Neural progenitor cell (in vitro differentiated cells): ENCODE data around the gene INA. TPM values are rescaled to one million over a fixed set of nuclear protein-coding genes. Genes with fewer than 3 reads are reported as not detected.

Experiments used
- DNase-seq: peaks from one replicate; pipeline ENCODE4 v3.0.0-alpha.2; 2016; ENCODE audit warnings: low spot score
- H2AFZ ChIP-seq: fragments of 200-600 bp; sonication (generic); replicated peaks from 2 replicates; pipeline ENCODE4 v1.6.1; 2016; ENCODE audit warnings: antibody characterized with exemption
- H3F3A ChIP-seq: fragments of 200-600 bp; sonication (generic); 2 replicates; pipeline ENCODE4 v1.6.1; 2016; ENCODE audit warnings: antibody characterized with exemption, low read depth
- H3K27ac ChIP-seq: fragments of 200-600 bp; sonication (generic); 2 replicates; pipeline ENCODE4 v1.5.1; 2016; ENCODE audit warnings: mild to moderate bottlenecking
- H3K27me3 ChIP-seq: fragments of 200-600 bp; sonication (generic); 2 replicates; pipeline ENCODE4 v1.6.1; 2016; ENCODE audit warnings: mild to moderate bottlenecking, moderate library complexity
- H3K36me3 ChIP-seq: fragments of 200-600 bp; sonication (generic); 2 replicates; pipeline ENCODE4 v1.5.1; 2016
- H3K4me1 ChIP-seq: fragments of 200-600 bp; sonication (generic); 2 replicates; pipeline ENCODE4 v1.6.1; 2016; ENCODE audit warnings: mixed run types
- H3K4me2 ChIP-seq: fragments of 200-600 bp; sonication (generic); 2 replicates; pipeline ENCODE4 v1.6.1; 2016
- H3K4me3 ChIP-seq: fragments of 200-600 bp; sonication (generic); 2 replicates; pipeline ENCODE4 v1.5.1; 2016
- H3K79me2 ChIP-seq: fragments of 200-600 bp; sonication (generic); 2 replicates; pipeline ENCODE4 v1.6.1; 2016; ENCODE audit warnings: low read depth
- H3K9ac ChIP-seq: fragments of 200-600 bp; sonication (generic); 2 replicates; pipeline ENCODE4 v1.6.1; 2016
- H3K9me3 ChIP-seq: fragments of 200-600 bp; sonication (generic); 2 replicates; pipeline ENCODE4 v1.5.1; 2016; ENCODE audit warnings: low read depth
- H4K20me1 ChIP-seq: fragments of 200-600 bp; sonication (generic); 2 replicates; pipeline ENCODE4 v1.6.1; 2016; ENCODE audit warnings: low read depth
- H3K27ac Mint-ChIP-seq: 3 replicates; pipeline ENCODE4 v1.8.0; 2021; ENCODE audit warnings: mixed read lengths
- H3K27me3 Mint-ChIP-seq: 2 replicates; pipeline ENCODE4 v1.8.0; 2022; ENCODE audit warnings: low read depth, mild to moderate bottlenecking, inconsistent platforms, moderate library complexity, mixed read lengths; ENCODE audit not compliant: insufficient read depth
- H3K36me3 Mint-ChIP-seq: 3 replicates; pipeline ENCODE4 v1.8.0; 2021; ENCODE audit warnings: mixed read lengths
- H3K4me1 Mint-ChIP-seq: 3 replicates; pipeline ENCODE4 v1.8.0; 2021; ENCODE audit warnings: mixed read lengths
- H3K4me3 Mint-ChIP-seq: 3 replicates; pipeline ENCODE4 v1.8.0; 2021; ENCODE audit warnings: mild to moderate bottlenecking, moderate library complexity, mixed read lengths
- H3K9me3 Mint-ChIP-seq: 3 replicates; pipeline ENCODE4 v1.8.0; 2020; ENCODE audit warnings: mixed read lengths
- CTCF ChIP-seq: fragments of 200-600 bp; sonication (generic); IDR thresholded peaks from 2 replicates; pipeline ENCODE4 v1.5.1; 2017; ENCODE audit warnings: antibody characterized with exemption, mild to moderate bottlenecking
- EZH2 ChIP-seq: fragments of 200-600 bp; sonication (generic); IDR thresholded peaks from 2 replicates; pipeline ENCODE4 v1.6.1; 2017; ENCODE audit warnings: antibody characterized with exemption, mild to moderate bottlenecking, moderate library complexity
- EZH2phosphoT487 ChIP-seq: fragments of 200-600 bp; sonication (generic); IDR thresholded peaks from 2 replicates; pipeline ENCODE4 v1.6.1; 2017; ENCODE audit warnings: antibody characterized with exemption
- total RNA-seq: library from RNA; depleted of rRNA; stranded (reverse); fragments of >200 nt; gene quantifications from 2 replicates; pipeline ENCODE4 v1.2.3, GENCODE V29; 2015; ENCODE audit warnings: low replicate concordance

The INA gene
- total RNA-seq, 1 donor from 2014 or later, result 9.7 TPM

GRCh38 chr10:103246324-103246723, 30.6 kb upstream of the INA start:
- Histone ChIP-seq H3K27ac (no peak overlapping the region), H3K4me3 (no peak overlapping the region), H3K36me3 (no peaks in the 10 kb centered on the region), H3F3A (no peaks in the 10 kb centered on the region), H3K4me2 (no peak overlapping the region), H4K20me1 (no peaks in the 10 kb centered on the region), H3K4me1 (peaks cover 6% of the 10 kb centered on the region), H3K79me2 (no peaks in the 10 kb centered on the region), H3K9me3 (no peaks in the 10 kb centered on the region), H2AFZ (no peak overlapping the region), H3K9ac (no peak overlapping the region), H3K27me3 (no peaks in the 10 kb centered on the region)
- H3K36me3 Mint-ChIP-seq, result peaks cover 2% of the 10 kb centered on the region
- DNase-seq, result no peak
- H3K4me1 Mint-ChIP-seq, result peaks cover 11% of the 10 kb centered on the region
- H3K4me3 Mint-ChIP-seq, result no peak overlapping the region
- H3K9me3 Mint-ChIP-seq, result peaks cover 5% of the 10 kb centered on the region
- no peak overlapping the region for H3K27ac Mint-ChIP-seq
- TF ChIP-seq EZH2 (no peak), CTCF (peak; percentile 15), EZH2phosphoT487 (no peak)
- H3K27me3 Mint-ChIP-seq, result peaks cover 4% of the 10 kb centered on the region

- Mint-ChIP-seq H3K27me3 (peaks cover 10% of the 10 kb centered on the region), H3K4me3 (no peak overlapping the region), H3K4me1 (peaks cover 2% of the 10 kb centered on the region), H3K27ac (no peak overlapping the region), H3K9me3 (peaks cover 17% of the 10 kb centered on the region), H3K36me3 (peaks cover 3% of the 10 kb centered on the region)
- Histone ChIP-seq H3K4me1 (no peaks in the 10 kb centered on the region), H3K9ac (no peak overlapping the region), H3K79me2 (no peaks in the 10 kb centered on the region), H3K4me3 (no peak overlapping the region), H3K27me3 (no peaks in the 10 kb centered on the region), H3K4me2 (no peak overlapping the region), H3K27ac (no peak overlapping the region), H3K9me3 (no peaks in the 10 kb centered on the region), H3F3A (no peaks in the 10 kb centered on the region), H4K20me1 (no peaks in the 10 kb centered on the region), H3K36me3 (no peaks in the 10 kb centered on the region), H2AFZ (no peak overlapping the region)
- DNase-seq, result no peak
- TF ChIP-seq EZH2phosphoT487 (no peak), CTCF (no peak), EZH2 (no peak)
Observed at GRCh38 chr10:103254113-103254512, 22.8 kb upstream of the INA start.

- peaks cover 20% of the 10 kb centered on the region for H3K9me3 Mint-ChIP-seq
- Histone ChIP-seq H3K9me3 (no peaks in the 10 kb centered on the region), H3F3A (no peaks in the 10 kb centered on the region), H3K36me3 (no peaks in the 10 kb centered on the region), H3K9ac (no peak overlapping the region), H3K4me2 (no peak overlapping the region), H3K27me3 (no peaks in the 10 kb centered on the region), H2AFZ (no peak overlapping the region), H3K27ac (no peak overlapping the region), H3K79me2 (no peaks in the 10 kb centered on the region), H3K4me1 (no peaks in the 10 kb centered on the region), H4K20me1 (no peaks in the 10 kb centered on the region), H3K4me3 (no peak overlapping the region)
- H3K4me3 Mint-ChIP-seq, result no peak overlapping the region
- DNase-seq, result no peak
- H3K36me3 Mint-ChIP-seq, result peaks cover 3% of the 10 kb centered on the region
- TF ChIP-seq CTCF, result no peak
- no peak for TF ChIP-seq EZH2phosphoT487
- H3K27me3 Mint-ChIP-seq, result peaks cover 10% of the 10 kb centered on the region
- H3K27ac Mint-ChIP-seq, result no peak overlapping the region
- peaks cover 2% of the 10 kb centered on the region for H3K4me1 Mint-ChIP-seq
Observed at GRCh38 chr10:103254538-103255325, 22.2 kb upstream of the INA start.
